HPDE6-E6E7 (cell line): Measurements from ENCODE around the gene NPEPL1.

Source experiments
- DNase-seq: peaks from one replicate; pipeline ENCODE4 v3.0.0; 2011; ENCODE audit warnings: missing footprints; ENCODE audit errors: extremely low spot score

NPEPL1 gene

GRCh38 chr20:58701431-58702160 is 9.0 kb downstream of the NPEPL1 start:
- no peak for DNase-seq

DNA sequence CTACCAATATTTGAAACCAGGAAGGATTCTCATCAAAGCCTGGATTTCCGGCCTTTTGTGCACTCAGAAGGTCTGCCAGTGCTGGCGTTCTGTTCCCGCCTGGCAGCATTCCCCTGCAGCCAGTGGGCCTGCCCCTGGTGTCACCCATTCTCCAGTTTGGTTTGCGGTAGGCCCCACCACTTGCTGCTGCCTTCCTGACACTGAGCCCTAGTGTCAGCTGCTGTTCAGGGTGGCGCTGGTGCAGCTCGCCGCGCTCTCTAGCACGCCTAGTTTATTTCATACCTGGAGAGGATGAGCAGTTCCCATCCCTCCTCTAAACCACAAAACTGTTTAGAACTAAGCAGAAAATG is 9.5 kb downstream of the NPEPL1 start:
- DNase-seq, result no peak

GRCh38 chr20:58702859-58703648 is 10.5 kb downstream of the NPEPL1 start:
- no peak for DNase-seq

DNA sequence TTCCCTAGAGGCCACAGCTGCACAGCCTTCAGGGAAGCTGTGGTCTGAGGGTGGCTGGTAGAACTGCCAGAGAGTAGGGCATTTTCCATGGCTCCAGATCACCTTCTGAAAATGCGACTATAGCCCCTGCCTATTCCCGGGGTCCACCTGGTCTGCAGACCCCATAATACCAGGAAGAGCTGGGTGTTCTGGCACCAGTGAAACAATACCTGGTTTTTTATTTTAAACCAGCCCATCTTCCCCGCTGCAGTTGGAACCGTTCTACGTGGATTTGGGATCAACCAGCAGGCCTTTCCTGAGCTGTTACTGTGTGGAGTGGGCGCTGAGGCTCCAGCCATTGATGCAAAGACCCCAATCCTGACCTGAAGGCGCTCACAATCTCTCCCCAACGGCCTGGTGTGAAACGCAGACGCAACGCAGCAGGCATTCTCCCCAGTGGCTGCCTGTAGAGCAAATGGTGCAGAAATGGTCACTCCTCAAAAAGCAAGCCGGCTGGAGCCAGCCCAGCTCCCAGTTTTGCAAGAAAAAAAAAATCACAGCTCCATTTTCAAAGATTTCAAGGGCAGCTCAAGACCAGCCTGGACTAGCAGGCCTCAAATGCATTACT is 11.3 kb downstream of the NPEPL1 start:
- DNase-seq, result no peak

- DNase-seq, result no peak
Observed at GRCh38 chr20:58705208-58705926, 12.8 kb downstream of the NPEPL1 start.

DNA sequence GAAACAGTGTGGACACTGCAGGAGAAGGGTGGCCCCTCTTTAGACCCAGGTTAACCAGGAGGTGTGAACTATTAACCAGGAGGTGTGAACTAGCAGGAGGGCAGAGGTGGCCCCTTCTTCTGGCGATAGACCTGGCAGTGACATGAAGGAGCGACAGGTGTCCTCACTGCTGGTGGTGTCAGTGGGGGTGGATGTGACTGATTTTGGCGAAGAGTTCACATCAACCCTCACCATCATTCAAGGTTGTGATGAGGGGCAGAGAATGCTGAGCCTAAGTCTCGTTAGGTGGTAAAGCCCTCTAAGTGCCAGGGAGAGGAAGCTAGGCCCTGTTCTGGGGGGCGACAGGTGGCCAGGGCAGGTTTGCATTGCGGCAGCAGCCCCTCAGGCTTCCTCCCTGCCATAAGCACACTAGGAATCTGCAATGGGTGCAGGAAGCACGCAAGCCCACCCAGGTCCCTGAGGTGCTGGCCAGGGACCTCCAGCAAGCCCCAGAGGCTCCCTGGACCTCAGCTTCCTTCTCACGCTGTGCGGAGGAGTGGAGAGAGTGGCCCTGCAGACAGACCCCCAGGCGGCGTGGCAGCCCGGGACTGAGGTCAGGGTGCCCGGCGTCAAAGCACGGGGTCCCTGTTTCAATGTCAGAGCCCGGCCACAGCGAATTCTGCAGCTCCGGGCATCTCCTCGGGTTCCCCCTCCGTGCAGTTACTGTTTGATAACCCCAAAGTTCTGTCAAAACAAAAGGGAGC is 13.7 kb downstream of the NPEPL1 start:
- DNase-seq, result no peak

- no peak for DNase-seq
Observed at GRCh38 chr20:58706975-58707681, 14.5 kb downstream of the NPEPL1 start.

DNA sequence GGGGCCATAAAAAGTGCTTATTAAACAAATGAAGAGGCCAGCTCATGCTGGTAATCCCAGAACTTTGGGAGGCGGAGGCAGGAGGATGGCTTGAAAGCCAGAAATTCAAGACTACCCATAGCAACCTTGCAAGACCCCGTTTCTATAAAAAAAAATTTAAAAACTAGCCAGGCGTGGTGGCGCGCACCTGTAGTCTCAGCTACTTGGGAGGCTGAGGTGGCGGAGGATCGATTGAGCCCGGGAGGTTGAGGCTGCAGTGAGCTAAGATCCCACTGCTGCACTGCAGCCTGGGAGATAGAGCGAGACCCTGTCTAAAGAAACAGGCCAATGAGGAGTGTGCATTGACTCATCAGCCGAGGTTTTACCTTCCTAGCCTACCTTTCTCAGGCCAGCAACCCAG is 15.2 kb downstream of the NPEPL1 start:
- no peak for DNase-seq

DNA sequence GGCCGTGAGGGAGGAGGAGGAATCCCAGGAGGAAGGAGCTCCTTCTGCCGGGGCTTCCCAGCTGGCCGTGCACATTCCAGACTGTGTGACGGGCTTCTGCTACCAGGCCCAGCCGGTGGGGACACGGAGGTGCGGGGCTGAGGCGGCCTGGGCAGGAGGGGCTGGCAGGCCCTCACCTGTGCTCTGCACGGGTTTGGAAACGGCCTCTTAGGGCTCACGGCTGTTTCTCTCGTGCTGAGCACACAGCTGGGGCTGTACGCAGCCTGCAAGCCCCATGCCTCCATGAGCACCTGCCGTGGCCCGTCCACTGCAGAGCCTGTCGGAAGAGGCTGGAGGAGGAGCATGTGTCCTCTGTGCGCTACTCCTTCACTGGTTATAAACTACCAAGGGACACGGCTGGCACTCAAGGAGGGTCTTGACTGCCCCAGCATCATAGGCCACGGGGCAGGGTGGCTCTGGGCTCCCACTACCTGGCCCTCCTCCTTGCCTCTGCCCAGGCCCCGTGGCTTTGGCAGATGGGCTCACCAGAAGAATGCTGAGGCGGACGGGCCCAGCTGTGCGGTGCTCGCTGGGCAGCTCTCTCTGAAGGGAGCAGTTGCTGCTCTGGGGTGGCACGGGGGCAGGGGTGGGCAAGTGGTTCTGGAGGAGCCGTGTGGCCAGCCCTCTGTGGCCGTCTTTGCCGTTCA is 15.8 kb downstream of the NPEPL1 start:
- no peak for DNase-seq

DNA sequence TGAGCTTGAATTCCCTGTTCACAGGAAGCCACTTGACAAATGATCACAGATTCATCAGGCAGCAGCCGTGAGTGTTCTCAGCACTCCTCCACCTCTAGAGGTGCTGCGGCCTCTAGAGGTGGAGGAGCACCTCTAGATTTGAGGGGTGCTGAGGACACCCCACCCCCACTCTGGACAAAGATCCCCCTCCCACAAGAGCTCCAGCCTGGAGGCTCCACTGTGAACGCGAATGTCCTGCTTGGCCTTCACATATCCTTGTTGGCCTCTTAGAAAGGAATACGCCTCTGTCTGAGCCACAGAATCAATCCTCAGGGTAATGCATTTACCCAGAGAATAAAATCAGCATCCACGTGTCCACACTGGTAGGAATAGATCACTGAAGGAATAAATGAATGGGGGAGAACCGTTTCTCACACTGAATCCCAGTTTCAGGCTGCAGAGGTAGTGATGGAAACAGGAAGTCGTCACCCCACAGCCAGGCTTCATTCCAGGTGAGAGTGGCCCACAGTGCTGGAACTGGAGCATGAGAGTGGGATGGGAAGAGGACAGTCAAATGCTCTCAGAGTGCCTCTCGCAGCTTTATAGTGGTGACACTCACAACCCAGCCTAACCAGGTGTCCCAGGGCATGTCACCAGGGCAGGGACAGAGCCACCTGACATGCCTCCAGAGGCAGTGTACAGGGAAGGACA is 16.6 kb downstream of the NPEPL1 start:
- no peak for DNase-seq

DNA sequence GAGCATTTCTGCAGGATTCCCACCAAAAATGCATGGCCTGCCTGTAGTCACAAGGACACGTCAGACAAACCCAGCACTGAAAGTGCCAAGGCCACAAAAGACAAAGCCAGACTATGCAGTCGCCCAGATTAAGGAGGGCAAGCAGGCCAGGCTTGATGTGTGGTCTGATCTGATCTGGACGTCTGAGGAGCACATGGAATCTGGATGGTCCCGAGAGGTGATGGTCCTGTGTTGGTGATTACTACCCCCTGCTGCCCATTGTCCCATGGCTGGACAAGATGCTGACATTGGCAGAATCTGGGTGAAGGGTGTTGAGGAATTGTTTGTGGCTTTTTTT is 17.1 kb downstream of the NPEPL1 start:
- no peak for DNase-seq

GRCh38 chr20:58710481-58711265 is 18.1 kb downstream of the NPEPL1 start:
- no peak for DNase-seq

- no peak for DNase-seq
Observed at GRCh38 chr20:58711266-58712051, 18.9 kb downstream of the NPEPL1 start.

- no peak for DNase-seq
Observed at GRCh38 chr20:58712151-58712791, 19.7 kb downstream of the NPEPL1 start.

- DNase-seq, result no peak
Observed at GRCh38 chr20:58712806-58713731, 20.5 kb downstream of the NPEPL1 start.

DNA sequence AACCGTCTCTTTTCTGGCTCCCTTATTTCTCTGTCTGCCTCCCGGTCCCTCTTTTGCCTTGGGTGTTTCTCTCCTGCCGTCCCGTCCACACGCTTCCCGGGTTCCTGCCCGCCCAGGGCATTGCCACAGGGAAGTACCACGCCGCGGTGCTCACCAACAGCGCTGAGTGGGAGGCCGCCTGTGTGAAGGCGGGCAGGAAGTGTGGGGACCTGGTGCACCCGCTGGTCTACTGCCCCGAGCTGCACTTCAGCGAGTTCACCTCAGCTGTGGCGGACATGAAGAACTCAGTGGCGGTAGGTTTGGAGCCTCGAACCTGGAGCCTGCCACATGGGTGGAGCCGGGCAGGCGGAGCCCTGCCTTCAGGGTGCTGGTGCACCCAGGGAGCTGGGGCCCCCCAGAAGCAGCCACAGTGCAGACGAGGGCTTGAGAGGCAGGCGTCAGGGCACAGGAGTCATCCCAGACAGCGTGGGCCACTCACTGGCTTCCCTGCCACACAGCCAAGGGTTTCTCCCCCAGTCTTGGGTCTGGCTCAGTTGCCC is 21.3 kb downstream of the NPEPL1 start:
- no peak for DNase-seq
